ENCODE results near the gene TFPI. TPM values are rescaled to one million over a fixed set of nuclear protein-coding genes. Genes with fewer than 3 reads are reported as not detected.
A peak's percentile ranks its signal among the peaks of the same experiment; 100 is the strongest.

TFPI gene
- total RNA-seq, 1 donor from 2014 or later = 366 TPM

GRCh38 chr2:187482796-187483195 lies 71.4 kb downstream of the TFPI start:
- no peak for ATAC-seq
- H3K9me3 ChIP-seq = no peaks in the 10 kb centered on the region
- no peak for DNase-seq
- no peak overlapping the region for H3K27ac ChIP-seq
- no peak for TF ChIP-seq CTCF (IDR thresholded peaks at IDR 0.05)
- H3K4me3 ChIP-seq = no peak overlapping the region
- no peaks in the 10 kb centered on the region for H3K27me3 ChIP-seq
- intact Hi-C loops (cut with DNase I) = no loop called here
- H3K4me1 ChIP-seq = peaks cover 10% of the 10 kb centered on the region
- peaks cover 38% of the 10 kb centered on the region for H3K36me3 ChIP-seq

- no peak for TF ChIP-seq CTCF (IDR thresholded peaks at IDR 0.05)
- DNase-seq (no peak), ATAC-seq (no peak)
- intact Hi-C loops (cut with DNase I) = no loop called here
- Histone ChIP-seq H3K36me3 (peaks cover 45% of the 10 kb centered on the region), H3K27me3 (no peaks in the 10 kb centered on the region), H3K27ac (no peak overlapping the region), H3K9me3 (no peaks in the 10 kb centered on the region), H3K4me1 (peaks cover 20% of the 10 kb centered on the region), H3K4me3 (no peak overlapping the region)
Measured at GRCh38 chr2:187481543-187481942, 72.7 kb downstream of the TFPI start.

DNA sequence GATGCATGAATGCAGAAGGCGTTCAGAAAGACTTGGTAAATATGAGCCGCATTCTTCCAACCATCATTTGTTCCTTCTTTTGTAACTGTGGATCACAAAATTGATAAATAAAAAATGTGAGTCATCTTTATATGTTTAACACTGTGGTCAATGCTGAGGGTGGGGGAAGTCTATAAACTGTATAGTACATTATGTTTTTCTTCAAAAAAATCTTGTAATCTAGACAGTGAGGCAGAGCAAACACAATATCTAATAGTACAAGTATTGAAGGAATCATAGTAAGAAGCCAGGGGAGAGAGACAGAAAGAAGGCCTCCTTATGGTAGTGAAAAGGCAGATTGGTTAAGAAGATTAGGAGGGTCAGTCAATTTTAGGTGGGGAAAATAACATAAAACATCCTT lies 75.5 kb downstream of the TFPI start:
- Histone ChIP-seq H3K4me3 (no peak overlapping the region), H3K36me3 (peaks cover 39% of the 10 kb centered on the region), H3K9me3 (no peaks in the 10 kb centered on the region), H3K27ac (no peak overlapping the region), H3K27me3 (no peaks in the 10 kb centered on the region), H3K4me1 (peaks cover 18% of the 10 kb centered on the region)
- intact Hi-C loops (cut with DNase I) = no loop called here
- ATAC-seq (no peak), DNase-seq (no peak)
- no peak for TF ChIP-seq CTCF (IDR thresholded peaks at IDR 0.05)

DNA sequence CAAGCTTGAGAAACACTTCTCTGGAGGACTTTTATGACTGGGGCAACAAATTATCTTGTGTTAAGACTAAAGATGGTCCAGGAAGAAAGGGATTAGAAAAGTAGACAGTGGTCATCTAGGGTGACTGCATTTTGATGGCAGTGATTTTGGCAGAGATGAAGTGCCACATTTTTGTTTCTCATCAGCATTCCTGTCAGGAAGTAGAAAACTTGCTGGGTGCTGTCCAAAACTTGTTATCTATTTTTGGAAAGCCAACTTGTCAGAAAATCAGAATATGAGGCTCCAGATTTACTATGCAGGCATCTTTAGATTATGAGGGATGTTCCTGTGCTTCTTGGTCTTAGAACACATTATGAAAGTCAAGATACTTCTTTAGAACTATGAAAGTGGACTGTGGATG lies 77.2 kb downstream of the TFPI start:
- Histone ChIP-seq H3K27me3 (no peaks in the 10 kb centered on the region), H3K27ac (no peak overlapping the region), H3K4me1 (peaks cover 18% of the 10 kb centered on the region), H3K4me3 (no peak overlapping the region), H3K9me3 (no peaks in the 10 kb centered on the region), H3K36me3 (peaks cover 38% of the 10 kb centered on the region)
- DNase-seq = no peak
- intact Hi-C loops (cut with DNase I) = no loop called here
- no peak for ATAC-seq
- no peak for TF ChIP-seq CTCF (IDR thresholded peaks at IDR 0.05)

DNA sequence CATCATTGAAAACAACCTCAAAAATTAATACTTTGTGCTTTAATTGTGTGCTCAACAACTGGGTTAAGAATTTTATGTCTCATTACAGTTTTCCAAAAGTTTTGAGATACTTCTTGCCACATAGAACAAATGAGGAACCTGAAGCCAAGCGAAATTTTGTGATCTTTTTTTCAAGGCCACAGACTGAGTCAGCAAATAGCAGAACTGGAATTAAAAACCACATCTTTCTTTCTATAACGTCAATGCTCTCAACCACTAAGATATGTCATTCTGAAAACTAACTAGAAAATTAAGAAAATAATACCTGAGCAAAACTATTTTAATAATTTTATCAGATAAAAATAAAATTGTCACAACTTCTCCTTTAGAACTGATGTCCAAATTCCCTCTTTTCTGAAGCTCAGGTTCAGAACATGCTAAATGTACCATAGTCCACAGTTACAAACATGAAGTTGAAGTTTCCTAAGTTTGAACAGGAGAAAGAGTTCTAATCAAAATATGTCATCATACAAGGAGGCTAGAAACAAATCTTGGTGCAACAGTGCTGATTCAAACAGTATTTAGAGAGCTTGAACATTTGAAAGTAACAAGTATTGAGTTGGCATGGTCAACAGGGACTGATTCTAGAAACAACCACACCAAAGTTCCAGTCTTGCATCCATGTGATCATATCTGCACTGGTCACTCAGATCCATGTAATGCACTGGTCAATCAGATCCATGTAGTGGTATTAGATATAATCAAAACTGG lies 78.6 kb downstream of the TFPI start:
- Histone ChIP-seq H3K4me3 (no peak overlapping the region), H3K9me3 (no peaks in the 10 kb centered on the region), H3K4me1 (peaks cover 18% of the 10 kb centered on the region), H3K27ac (no peak overlapping the region), H3K27me3 (no peaks in the 10 kb centered on the region), H3K36me3 (peaks cover 46% of the 10 kb centered on the region)
- no peak for TF ChIP-seq CTCF (IDR thresholded peaks at IDR 0.05)
- DNase-seq = no peak
- ATAC-seq = peak; percentile 14
- intact Hi-C loops (cut with DNase I) = no loop called here

GRCh38 chr2:187470698-187471097 lies 83.5 kb downstream of the TFPI start:
- Histone ChIP-seq H3K27ac (no peak overlapping the region), H3K27me3 (no peaks in the 10 kb centered on the region), H3K36me3 (peaks cover 38% of the 10 kb centered on the region), H3K4me3 (no peak overlapping the region), H3K4me1 (peaks cover under 1% of the 10 kb centered on the region), H3K9me3 (no peaks in the 10 kb centered on the region)
- intact Hi-C loops (cut with DNase I) = no loop called here
- ATAC-seq (no peak), DNase-seq (no peak)
- no peak for TF ChIP-seq CTCF (IDR thresholded peaks at IDR 0.05)
